Activated naive CD8-positive, alpha-beta T cell treated with anti-CD3 and anti-CD28 coated beads, Interleukin-2, amount 50 U/mL, for 16 hours (primary cell): ENCODE data around the gene LRRC4C.
"Not testable (repeated sequence)": the region's sequence is repeated elsewhere in the genome, so short reads cannot be mapped to it uniquely, and the experiment has no call there.

Experiments used
- DNase-seq: peaks from one replicate; pipeline ENCODE4 v3.0.0-alpha.2; 2020; ENCODE audit warnings: low read depth, low spot score

Gene LRRC4C

GRCh38 chr11:41020259-41020658 is 439.2 kb downstream of the LRRC4C start:
- DNase-seq, result no peak

- DNase-seq, result not testable (repeated sequence)
Measured at GRCh38 chr11:41019666-41020065, 439.8 kb downstream of the LRRC4C start.

DNA sequence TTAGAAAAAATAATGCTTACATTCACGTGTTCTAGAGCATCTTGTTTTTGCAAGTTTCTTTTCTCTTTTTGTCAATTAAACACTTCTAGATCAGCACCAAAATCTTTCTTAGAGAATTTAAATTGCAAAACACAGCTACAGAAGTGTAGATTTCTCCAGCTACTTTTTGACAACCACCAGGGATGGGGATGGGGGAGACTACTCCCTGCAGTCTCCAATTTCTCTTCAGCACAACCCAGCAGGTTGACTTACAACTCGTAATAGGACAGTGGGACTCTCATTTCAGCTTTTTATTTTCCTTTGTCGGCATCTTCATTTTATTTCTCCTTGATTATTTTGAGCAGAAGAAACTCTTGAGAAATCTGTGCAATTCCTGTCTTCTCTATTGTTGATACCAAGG is 441.2 kb downstream of the LRRC4C start:
- no peak for DNase-seq

DNA sequence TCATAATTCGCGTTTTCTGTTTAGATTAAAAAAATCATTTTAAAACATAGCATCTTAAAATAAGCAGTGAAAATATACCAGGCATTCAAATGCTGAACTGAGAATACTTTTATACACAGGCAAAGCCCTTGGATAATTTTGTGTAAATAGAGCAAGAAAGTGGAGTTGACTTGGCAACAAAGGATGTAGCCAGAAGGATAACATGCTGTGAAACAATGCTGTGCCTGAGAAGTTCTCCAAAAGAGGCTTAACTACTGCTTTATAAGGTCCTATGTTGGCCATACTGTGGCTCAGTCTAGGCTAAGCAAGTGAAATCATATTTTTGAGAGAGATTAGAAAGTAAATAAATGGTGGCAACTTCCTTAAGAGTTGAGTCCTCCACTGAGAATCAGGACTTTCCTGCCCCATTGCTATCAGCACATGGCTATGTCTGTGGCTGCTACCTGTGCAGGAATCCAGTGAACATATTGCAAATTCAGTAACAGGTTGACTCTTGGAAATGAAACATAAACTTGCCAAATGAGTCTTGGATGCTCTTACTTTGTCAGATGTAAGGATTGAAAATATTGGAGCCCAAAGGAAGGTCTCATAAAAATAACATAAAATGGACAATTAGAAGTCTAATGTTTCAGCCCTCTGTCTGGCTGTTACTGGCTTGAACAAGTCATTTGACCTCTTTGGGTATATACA is 448.9 kb downstream of the LRRC4C start:
- DNase-seq, result no peak

DNA sequence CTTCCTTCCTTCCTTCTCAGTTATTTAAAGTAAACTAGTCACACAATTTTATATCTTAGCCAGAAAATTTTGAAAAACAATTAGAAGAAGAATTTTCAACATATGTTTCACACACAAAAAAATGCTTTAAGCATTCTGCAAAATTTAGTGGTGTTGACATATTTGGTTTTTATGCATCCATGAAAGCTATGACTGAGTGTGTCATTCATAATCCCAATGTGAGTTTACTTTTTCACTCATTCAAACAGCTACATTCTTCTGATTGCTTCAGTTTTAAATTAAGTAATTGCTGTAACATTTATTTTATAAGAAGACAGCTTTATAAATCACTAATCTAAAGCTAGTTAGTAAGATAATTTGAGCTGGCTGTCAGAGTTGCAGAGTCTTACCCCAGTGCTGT is 453.5 kb downstream of the LRRC4C start:
- DNase-seq, result no peak

- no peak for DNase-seq
Measured at GRCh38 chr11:41003339-41004282, 455.8 kb downstream of the LRRC4C start.

- DNase-seq, result no peak
Measured at GRCh38 chr11:40998920-40999319, 460.5 kb downstream of the LRRC4C start.

GRCh38 chr11:40987776-40988435 is 471.5 kb downstream of the LRRC4C start:
- no peak for DNase-seq

DNA sequence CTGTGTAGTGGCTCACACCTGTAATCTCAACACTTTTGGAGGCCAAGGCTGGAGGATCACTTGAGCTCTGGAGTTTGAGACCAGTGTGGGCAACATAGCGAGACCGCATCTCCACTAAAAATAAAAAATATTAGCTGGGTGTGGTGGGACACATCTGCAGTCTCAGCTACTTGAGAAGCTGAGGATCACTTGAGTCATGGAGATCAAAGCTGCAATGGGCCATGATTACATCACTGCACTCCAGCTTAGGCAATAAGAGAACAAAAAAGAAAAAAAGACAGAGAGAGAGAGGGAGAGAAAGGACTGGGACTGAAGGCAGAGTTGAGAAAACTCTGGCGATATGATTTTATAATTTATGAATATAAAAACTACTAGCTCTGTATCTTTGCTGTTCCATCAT is 473.1 kb downstream of the LRRC4C start:
- no peak for DNase-seq

- no peak for DNase-seq
Measured at GRCh38 chr11:40975076-40975475, 484.4 kb downstream of the LRRC4C start.

GRCh38 chr11:40974186-40974795 is 485.2 kb downstream of the LRRC4C start:
- no peak for DNase-seq

GRCh38 chr11:40958707-40959106 is 500.7 kb downstream of the LRRC4C start:
- no peak for DNase-seq

DNA sequence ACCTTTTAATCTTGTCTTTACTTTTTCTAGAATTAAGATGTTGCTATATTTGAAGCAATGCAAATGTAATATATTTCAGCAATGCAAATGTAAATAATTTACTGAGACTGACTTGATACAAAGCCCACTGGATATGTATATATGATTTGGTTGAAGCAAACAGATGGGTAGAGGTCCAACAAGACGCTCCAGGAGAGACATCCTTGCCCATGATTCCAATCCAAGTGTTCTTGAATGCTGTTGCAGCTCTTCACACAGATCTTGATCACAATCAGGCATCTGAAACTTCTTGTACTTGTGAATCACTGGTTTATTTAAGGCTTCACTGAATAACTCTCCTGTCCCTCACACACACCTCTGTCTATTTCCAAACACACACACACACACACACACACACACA is 507.0 kb downstream of the LRRC4C start:
- no peak for DNase-seq

- DNase-seq, result no peak
Measured at GRCh38 chr11:40938002-40938401, 521.5 kb downstream of the LRRC4C start.

- no peak for DNase-seq
Measured at GRCh38 chr11:40924915-40925314, 534.5 kb downstream of the LRRC4C start.

GRCh38 chr11:40921246-40921645 is 538.2 kb downstream of the LRRC4C start:
- no peak for DNase-seq

DNA sequence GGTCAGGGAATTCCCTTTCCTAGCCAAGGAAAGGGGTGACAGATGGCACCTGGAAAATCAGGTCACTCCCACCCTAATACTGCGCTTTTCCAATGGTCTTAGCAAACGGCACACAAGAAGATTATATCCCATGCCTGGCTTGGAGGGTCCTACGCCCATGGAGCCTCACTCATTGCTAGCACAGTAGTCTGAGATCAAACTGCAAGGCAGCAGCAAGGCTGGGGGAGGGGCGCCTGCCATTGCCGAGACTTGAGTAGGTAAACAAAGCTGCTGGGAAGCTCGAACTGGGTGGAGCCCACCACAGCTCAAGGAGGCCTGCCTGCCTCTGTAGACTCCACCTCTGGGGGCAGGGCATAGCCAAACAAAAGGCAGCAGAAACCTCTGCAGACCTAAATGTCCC is 548.7 kb downstream of the LRRC4C start:
- DNase-seq, result not testable (repeated sequence)

GRCh38 chr11:40894501-40894900 is 565.0 kb downstream of the LRRC4C start:
- DNase-seq, result no peak

- no peak for DNase-seq
Measured at GRCh38 chr11:40885250-40885954, 574.0 kb downstream of the LRRC4C start.

- DNase-seq, result no peak
Measured at GRCh38 chr11:40882301-40882700, 577.2 kb downstream of the LRRC4C start.

- DNase-seq, result no peak
Measured at GRCh38 chr11:40879911-40880310, 579.5 kb downstream of the LRRC4C start.
